HG03442 (cell line): ENCODE results near the gene NMNAT2.

Source experiments
- ATAC-seq: cut with Tn5 transposase; IDR thresholded peaks from one replicate; pipeline ENCODE4 v1.9.1; 2021; ENCODE audit warnings: mild to moderate bottlenecking, moderate library complexity; ENCODE audit not compliant: unreplicated experiment

Gene NMNAT2

DNA sequence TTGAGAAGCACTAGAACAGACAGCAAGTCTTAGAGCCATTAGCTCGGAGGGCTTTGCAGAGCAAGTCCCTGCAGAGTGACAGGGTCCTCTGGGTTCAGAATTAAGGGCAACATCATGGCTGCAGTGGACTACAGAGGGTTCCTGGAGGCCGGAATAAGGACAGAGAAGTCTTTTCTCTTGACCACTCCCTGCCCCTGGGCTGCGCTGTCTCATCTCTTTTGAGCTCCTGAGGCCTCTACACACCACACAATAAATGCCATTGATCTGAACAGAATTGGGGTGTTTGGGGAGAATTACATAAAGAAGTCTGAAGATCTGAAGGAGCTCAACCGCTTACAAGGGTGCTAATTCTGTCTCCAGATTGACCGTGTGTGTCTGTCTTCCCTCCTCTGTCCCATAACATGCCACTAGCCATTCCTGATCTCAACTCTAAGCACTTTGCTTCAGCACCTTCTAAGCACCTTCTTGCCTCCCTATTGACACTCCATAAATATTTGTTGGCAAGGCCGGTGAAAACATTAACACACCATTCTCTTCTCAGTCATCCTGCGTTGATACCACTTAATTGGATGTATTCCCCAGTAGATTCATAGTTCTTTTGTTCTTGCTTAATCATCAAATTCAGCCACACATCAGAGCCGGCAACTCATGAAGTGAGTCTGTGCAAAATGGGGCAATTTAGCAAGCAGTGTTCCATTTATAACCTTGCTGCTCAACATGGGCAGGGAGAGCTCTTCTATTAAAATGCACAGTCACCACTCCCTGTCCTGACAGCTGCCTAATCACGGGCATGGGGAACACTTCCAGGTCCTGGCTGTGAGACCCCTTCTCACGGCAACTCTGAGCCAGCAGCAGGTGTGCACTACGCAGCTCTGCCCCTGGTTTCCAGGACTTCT, 49.7 kb downstream of the NMNAT2 start:
- ATAC-seq = no peak

DNA sequence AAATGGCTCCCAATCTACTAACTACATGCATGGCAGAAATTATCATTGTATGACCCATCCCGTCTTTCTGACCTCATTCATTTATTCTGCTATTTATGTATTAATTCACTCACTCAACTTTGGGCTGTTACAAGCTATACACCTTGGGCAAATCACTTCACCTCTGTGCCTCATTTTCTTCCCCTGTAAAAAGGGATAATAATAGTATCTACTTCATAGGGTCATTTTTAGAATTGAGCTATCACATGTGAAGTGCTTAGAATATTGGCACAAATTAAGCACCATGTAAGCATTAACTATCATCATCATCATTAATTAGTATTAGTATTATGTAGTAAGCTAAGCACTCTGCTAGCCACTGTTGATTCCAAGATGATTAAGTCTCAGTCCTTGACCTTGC, 52.1 kb downstream of the NMNAT2 start:
- no peak for ATAC-seq

DNA sequence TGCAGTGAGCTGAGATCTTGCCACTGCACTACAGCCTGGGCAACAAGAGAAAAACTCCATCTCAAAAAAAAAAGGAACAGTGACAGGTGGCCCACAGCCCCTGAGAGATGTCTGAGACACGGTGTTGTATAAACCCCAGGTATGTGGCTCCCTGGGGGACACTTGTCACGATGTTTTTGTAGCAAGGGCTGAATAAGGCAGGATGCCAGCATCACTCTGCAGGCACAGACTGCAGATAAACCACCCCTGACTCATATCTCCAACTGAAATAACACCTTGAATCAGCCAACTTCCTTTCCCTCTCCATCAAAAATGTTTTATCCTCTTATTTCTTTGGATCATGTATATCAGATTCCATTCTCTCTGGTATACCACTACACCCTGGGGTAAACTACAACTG, 52.5 kb downstream of the NMNAT2 start:
- ATAC-seq = no peak

DNA sequence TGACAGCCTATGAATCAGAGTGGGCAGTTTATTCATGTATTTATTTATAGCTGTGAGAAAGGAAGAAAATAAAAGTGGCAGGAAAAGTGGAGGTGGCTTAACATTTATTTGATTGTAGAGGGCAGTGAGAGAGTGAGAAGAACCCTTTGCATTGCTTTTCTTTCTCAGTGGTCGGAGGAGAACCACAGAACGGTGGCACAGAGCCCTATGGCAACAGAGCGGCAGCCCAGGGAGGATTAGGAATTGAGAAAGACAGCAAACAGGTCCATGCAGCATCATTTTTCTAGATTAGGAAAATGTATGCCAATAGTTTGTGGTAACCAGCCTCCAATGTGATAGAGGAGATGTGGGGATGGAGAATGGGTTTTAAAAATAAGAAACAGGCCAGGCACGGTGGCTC, 53.1 kb downstream of the NMNAT2 start:
- no peak for ATAC-seq

DNA sequence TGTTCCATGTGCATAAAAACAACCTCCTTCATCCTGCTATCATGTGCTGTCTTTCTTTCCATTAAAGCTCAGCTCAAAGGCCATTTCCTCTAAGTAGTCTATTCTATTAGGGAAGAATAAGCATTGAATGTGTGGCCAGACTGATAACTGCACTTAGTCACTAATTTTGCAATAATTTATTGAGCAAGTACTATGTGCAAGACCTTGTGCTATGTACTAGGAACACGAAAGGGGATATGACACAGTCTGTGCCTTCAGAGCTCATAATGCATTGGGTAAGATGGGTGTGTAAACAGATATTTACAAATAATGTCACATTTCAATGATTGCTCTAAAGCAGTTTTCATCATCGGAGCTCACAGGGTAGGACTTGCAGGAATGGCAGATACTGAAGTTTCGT, 54.2 kb downstream of the NMNAT2 start:
- no peak for ATAC-seq

DNA sequence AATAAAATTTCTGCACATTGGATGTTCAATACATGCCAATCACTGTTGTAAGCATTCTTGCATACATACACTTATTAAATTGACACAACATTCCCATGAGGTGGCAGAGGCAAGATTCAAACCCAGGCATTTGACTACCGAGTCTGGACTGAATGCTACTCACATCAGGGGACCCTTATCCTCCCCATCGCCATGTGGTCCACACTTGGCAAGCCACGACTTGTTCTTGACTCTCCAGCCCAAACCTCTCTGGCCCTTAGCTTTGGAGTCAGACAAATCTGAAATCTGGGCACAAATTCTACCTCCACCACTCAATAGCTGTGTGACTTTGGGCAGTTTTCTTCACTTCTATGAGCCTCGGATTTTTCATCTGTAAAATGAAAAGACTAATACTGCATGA, 57.1 kb downstream of the NMNAT2 start:
- no peak for ATAC-seq

DNA sequence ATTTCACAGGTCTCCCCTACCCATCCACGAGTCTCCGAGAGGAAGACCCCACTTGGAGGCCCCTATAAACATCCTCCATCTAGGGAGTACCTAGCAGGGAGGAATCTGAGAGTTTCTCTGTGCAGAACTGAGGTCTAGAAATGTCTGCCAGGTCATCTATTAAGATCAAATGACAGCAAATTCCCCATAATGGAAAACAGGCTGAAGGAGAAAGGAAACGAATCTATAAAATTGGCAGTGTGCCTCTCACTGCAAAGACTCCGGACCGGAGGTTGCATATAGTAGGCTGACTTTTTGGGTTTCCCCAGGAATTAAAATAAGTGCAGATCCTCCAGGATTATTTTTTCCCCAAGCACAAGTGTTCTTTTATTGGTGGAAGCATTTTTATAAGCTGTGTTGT, 57.7 kb downstream of the NMNAT2 start:
- ATAC-seq = no peak

DNA sequence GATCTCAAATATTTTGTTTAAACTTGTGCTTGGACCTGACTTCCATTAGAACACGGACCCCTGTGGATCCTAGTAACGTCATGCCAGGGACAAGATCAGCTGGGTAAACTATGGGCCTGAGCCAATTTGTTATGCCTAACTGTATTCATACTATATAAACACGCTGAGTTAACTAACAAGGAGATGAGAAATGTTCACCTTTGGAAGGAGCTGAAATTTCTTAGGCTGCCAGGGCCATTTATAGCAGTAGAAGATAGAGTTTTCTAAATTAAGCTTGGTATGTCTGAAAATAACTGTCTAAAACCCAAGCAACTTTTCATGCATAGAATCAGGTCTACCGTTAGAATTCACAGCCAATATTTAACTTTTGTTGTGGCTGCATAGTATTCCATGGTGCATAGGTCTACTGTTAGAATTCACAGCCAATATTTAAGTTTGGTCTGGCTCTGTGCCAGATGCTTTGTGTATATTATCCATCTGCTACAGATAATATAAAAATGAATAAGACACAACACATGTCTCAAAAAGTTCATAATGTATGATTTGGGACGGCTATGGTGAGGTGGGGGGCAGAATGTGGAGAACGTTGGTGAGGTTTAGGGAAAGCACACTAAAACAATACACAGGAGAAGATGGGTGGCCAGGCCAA, 61.5 kb downstream of the NMNAT2 start:
- ATAC-seq = no peak

DNA sequence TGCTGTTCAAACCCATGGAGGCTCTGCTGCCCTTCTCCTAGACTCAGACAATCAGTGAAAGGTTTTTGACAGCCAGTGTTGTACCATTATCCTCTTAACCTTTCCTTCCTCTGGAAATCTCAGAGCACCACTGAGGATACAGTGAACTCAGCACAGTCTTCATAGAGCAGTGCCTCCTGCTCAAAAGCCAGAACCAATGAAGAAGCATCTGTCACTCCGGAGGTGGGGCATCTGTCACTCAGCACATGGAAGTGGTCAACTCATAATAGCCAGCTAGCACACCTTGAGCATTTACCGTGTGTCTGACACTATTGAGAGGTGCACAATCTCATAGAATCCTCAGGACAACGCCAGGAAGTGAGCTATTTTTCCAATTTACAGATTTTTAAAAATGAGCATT, 62.4 kb downstream of the NMNAT2 start:
- ATAC-seq = no peak

DNA sequence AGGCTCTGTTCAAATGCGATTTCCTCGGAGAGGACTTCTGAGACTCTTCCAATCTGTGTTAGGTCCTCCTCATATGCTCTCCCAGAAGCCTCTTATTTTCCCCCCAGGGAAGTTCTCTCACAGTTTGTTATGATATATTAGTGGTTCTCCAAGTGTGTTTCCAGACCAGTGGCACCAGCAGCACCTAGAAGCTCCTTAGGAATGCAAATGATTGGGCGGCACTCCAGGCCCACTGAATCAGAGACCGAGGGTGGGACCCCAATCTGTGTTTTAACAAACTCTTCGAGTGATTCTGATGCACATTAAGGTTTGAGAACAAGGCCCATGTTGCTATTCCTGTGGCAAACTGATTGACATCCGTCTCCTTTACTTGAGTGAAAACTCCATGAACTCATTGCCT, 63.0 kb downstream of the NMNAT2 start:
- ATAC-seq = no peak

DNA sequence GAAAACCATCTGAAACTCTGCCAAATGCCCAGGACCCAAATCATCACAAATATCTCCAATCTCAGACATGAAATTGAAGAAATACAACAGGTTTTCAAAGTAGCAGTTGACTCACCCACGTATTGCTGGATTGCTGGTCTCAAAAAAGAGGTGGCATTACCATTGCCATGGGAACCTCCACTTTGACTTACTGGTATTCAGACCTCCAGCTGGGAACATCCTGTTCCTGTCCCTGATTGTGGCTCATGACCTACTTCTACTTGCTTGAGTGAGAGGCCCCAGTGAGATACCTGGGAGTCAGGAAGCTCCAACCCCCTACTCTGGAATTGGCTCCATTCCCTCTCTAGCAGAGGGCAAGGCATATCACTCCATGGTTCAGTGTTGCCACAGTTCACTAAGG, 64.6 kb downstream of the NMNAT2 start:
- ATAC-seq = no peak

DNA sequence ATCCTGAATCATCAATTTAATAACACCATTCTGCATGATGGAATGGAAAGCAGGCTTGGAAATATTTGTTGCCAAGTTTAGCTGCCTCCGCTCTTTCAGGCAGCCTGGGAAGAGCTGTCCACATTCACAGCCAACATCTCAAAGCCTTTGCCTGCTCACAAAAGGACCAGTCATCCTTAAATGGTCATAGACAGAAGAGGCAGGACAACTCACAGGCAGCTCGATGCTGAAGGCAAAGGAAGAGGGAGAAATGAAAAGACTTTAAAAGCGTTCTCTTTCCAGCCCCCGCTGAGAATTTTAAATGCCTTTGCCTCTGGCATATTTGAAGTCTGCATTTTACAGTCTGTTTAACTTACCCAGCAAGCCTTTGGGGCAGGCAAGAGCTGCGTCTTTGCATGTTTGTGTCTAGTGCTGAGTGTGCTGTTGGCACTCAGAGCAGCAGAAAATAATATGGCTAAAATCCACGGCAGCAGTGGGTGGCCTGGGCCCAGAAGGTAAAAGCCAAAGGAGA, 68.9 kb downstream of the NMNAT2 start:
- no peak for ATAC-seq

DNA sequence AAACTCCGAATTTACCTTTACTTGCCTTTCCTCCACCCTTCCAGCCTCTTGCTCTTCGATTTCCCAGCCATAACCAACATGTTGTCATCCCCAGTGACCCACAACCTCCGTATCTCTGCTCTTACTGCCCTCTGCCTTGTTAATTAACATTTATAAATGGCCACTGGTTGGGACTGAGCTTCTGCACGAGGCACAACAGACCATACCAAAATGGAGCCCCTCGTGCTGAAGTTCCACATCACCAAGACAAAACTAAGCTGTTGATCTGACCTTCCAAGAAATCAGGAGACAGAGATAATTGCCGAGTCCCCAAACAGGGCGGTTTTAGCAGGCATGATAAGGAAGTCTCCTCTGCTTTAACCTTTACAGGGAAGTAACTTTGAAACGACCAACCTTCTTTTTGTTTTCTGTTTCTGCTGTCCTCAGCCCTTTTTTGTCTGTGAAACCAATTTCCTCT, 71.9 kb downstream of the NMNAT2 start:
- ATAC-seq = no peak

DNA sequence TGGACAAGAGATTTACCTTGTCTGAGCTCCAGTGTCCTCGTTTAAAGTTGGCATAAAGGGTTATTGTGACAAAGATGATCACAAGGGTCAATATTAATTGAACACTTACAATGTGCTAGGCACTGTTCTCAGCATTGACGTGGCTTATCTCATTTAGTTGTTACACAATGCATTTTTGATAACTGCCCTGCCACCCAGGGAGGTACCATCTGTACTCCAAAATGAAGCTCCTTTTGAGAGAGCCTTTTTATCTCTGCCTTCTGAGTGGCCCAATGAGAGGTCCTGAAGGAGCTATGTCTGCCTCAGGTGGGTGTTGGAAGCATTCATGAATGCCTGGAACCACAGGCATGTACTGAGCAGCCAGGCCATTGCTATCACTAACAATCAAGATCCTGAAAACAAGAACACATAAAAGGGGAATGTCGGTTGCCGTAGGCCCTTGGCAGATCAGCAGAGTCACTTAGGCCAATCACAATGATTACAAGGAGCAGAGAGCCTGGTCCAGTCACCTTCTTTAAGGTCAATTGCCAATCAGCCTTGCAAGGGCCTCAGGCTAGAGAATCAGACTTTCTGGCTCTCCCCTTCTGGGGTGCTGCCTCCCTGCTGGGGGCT, 78.5 kb downstream of the NMNAT2 start:
- no peak for ATAC-seq

DNA sequence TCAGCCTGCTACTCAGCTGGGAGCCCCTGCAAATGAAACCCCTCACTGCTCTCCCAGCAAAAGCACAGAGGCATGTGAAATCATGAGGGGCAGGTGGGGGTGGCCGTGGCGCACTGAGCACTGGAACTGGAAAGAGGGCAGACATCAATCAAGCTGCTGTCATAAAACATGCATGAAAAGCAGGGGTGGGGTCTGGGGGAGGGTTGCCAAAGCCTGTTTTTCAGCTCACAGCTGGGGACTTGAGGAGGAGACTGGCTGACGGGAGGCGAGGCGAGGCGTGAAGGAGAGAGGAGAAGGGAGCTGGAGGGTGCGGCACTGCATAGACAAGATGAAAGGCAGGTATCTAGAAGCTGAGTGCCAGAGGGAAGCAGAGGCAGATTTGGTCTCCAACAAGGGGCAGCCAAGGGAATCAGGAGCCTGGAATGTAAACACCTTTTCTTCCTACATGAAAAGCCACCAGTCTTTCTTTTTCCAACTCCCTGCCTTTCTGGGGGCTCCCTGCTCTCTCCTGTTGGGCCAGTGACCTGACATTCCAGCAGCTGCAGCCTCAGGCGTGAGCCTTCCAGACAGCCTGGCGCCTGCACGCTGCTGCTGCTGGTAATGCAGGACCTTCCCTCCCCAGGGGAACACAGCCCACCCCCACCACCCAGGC, 87.0 kb downstream of the NMNAT2 start:
- no peak for ATAC-seq

DNA sequence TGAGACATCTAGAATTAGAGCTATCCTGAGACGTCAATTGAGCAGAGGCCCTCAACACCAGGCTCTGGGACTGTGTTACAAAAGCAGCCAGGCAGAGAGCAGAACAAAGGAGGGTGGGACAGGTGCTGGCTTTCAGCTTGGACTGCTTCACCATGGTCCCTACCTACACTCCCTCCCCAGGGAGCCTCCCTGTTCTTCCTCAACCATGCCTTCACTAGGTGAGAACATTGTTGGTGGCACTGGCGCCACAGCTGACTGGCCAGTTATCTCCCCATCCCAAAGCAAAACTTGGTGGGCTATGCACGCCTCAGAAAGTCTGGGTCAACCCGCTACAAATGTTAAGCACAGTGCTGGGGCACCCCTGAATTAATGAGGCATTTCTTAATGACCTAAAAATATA, 87.8 kb downstream of the NMNAT2 start:
- ATAC-seq = no peak

DNA sequence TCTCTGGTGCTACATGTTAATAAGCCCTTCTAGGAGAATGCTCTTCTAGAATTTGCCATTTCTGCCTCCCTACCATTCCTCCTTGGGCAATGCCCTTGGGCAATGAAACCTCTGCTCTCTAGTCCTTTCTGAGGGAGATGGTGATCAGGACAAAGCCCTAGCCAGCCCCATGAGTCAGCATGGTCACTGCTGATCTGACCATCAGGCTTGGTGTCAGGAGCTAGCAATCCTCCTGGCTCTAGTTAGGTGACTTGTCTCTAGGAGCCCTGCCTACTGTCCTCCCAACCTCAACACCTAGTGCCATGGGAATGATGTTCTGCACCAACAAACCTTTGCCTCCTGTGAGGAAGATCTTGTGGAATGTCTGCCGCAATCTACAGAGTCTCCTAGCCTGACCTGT, 89.8 kb downstream of the NMNAT2 start:
- ATAC-seq = no peak

DNA sequence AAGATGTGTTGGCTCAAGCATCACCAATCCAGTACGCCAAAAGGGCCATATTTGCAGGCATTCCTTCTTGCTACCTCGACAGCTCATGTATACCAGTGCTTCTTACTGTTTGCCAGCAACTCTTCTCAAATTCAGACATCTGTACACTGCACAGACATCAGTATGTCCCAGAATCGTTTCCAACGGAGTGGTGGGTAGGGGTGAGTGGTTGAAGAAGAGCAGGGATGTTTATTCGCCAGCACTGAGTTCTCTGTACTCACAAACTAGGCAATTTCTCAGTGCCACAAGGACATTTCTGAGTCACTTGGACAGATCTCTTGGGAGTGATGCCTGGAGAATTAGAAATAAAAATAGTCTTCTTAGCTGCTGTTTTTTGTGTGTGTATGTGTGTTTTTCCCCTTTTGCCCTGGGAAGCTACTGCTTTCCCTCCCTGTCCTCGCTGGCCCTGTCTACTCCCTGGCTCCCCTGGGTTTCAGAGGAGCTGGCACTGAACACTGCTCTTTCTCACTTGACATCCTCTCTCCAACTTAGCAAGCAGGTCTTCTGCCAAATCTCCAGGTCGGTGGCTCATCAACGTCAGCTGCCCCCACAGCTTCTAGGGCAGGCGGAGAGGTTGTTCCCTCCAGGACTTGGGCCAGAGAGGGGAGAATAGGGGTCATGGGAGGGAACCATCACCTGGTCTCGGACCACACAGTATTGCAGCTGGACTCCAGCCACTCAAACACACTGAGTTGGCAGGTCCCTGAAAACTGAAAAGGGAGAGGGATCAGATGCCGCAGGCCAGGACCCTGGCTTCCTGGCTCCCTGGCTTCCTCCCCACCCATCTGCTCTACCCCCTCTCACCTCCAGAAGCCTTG, 90.5 kb downstream of the NMNAT2 start:
- no peak for ATAC-seq

DNA sequence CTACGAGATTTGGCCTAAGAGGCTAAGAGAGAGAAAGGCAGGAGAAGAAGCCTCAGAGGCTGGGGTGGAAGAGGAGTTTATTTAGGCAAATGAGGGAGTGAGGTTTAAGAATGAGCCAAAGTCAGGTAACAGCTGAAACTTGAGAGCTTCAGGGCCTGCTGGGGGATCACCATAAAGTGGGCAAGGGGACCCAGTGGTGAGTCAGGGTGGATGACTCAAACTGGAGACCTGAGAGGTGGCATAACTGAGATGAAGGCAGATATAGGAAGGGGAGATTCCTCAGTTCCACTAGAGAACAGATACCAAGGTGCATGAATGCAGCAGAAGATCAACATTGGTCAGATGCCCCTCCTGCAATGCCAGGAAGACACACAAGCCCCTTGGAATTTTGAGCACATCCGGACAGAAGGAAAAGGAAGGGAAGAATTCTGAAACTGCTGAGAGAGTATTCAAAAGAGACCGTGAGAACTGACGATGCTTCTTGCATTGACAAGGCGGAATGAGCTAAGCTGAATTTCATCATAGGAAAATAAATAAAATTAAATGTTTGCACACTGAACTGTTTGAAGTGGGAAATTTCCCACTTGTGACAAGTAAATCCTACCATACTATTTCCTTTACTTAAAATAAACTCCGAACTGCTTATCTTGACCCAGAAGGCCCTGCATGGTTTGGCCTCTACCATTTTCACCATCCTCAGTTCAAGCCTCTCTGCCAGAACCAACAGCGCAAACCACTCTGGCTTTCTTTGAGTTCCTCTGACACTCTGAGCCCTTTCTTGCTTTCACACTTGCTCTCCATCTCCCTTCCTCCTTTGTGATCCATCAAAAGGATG, 94.1 kb downstream of the NMNAT2 start:
- no peak for ATAC-seq
